ENCODE measurements around the gene ZBTB20.

Gene ZBTB20

DNA sequence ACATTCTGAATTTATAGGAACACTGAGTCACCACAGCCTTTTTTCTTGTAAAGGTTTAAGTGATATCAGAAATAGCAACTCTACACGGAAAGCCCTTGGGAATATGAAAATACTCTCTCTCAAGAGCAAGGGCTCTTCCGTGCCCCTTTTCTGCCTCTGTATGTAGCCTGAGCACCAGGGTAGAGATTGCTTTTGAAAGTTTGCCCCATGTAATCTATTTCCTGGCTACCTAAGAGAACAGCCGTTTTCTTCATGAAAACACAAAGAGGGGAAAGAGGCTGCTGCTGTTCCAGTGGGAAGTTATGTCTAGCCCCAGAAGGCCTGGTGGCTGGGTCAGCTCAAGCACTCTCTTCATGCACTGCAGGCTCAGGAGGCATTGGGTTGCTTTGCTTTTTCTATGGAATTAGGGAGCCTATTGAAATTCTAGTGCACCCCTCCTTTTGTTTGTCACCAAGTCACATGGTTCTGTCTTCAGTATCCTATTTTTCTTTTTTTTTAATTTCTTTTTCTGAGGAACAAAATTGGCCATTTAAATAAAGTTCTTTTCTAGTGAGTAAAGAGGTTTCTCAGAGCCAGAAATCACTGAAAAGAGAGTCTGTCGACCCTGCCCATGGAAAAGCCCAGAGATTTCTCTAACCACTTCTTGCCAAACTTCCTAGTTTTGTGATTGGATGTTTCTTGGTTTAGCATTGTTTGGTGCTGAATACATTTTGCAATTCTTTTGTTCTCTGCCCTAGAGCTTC is 813.7 kb downstream of the ZBTB20 start:
- DNase-seq (ENCODE audit: low read depth in 2 of 2) = no peak

DNA sequence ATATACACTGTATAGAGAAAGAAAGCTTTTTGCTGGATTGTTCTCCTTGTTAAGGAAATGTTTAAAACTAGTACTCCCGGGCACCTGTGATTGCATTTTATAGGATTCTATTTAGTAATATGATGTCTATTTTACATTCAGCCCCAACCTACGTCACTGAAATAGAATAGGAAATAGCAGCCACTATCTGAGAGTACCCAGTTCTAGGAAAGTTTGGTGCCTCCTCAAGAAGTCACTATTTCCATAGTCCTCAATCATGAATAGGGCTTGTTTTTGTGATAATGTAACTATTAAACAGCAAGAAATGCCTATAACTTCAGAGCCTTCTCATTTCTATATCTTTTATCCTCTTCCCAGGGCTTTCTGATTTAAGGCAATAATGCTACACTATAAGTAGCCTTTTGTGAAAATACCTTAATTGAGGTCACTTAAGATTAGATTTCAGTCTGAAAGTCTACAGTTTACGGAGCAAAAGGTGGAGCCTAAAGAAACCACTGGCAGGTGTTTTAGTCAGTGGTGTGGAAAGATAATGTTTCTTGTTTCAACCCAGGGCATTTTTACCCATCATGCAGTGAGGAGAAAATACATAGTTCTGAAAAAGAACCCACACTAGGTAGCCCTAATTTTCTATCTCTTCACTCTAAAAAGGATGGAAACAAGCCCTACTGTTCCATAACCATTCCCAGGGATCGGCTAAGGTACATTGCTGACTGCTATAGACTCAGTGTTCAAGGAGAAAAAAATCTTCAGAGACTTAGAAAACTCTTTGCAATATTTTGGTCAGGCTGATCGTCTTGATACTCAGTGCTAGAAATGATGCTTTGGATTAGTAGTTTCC is 814.5 kb downstream of the ZBTB20 start:
- DNase-seq (ENCODE audit: low read depth in 2 of 2) = no peak

DNA sequence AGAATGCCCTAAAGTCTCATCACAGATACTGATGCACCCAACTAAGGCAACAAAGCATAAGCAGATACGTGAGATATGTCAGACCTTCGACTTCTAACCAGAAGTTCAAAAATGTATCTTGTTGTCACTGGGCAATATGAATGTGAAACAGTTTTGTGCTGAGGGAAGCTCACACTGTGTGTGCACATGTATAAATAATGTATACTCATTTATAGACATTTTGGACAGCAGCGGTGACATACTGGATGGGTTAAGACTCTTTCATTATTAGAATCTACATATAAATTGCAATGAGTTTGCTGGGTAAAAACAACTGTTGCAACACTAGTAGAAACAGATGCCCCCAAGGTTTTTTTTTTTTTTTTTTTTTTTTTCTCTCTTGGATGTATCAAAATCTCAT is 815.4 kb downstream of the ZBTB20 start:
- no peak for DNase-seq (ENCODE audit: low read depth in 2 of 2)

DNA sequence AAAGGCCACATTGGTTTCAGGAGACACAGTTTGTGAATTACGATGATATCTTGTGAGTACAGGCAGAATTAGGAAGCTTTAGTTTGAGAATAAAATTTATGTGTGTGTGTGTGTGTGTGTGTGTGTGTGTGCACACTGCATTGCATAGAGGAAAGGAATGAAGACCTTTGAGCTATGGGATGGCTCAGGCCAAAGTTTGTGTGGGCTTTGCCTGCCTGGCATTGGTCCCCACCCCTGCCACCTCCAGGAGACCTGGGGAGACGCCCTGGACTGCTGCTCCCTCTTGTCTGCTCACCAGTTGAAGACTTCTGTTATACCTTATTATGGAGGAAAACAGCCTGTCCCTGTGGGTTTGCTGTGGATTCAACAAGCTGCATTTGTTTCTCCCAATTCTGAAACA is 816.1 kb downstream of the ZBTB20 start:
- DNase-seq (ENCODE audit: low read depth in 2 of 2) = no peak

DNA sequence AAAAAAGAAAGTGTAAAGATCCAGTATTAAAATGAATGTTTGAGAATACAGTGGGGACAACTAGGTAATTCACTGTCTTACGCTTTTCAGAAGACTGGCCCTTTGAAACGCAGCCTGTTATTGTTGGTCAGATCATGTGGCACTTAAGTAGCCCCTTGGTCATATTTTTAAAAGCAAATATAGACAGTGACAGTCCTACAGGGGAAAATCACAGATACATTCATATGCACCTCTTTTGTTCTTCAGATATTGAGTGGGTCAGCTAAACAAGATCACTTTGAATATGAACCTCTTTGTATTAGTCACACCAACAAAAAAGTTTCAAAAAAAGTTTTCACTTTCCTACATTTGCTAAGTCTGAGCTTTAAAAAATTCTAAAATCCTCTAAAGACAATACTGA is 817.3 kb downstream of the ZBTB20 start:
- DNase-seq (ENCODE audit: low read depth in 2 of 2) = no peak

DNA sequence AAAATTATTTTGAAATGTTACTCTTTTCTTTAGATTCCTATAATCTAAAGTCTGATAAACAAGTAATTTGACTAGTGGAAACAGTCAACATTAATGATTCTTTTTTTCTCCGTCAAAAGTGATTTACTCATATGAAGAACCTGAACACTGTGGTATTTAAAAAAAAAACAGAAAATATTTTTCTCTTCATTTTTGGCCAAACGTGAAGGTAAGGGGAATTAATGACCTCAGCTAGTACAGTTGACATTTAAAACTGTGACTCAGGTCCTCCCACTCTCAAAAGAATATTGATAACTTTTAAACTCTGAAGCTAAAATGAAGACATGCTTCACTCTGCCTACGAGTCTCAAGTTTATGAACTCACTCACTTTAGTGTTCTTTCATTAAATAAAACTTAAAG is 818.7 kb downstream of the ZBTB20 start:
- DNase-seq (ENCODE audit: low read depth in 2 of 2) = no peak

DNA sequence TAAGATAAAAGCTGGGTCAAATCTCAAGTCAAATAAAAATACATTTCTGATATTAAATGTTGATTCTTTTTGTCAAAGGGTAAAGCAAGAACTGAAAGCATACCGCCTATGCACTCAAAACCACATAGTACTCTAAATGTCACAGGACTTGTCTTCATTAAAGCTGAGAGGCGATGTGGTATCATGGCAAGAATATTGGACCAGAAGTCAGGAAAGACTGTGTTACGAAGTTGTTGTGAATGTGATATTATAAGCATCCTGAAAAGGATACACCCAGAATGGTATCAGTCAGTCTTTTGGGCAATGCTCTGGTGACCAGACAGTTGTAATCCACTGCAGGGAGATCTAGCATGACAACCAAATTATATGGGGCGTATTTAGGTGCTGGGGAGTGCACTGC is 819.4 kb downstream of the ZBTB20 start:
- DNase-seq (ENCODE audit: low read depth in 2 of 2) = no peak

DNA sequence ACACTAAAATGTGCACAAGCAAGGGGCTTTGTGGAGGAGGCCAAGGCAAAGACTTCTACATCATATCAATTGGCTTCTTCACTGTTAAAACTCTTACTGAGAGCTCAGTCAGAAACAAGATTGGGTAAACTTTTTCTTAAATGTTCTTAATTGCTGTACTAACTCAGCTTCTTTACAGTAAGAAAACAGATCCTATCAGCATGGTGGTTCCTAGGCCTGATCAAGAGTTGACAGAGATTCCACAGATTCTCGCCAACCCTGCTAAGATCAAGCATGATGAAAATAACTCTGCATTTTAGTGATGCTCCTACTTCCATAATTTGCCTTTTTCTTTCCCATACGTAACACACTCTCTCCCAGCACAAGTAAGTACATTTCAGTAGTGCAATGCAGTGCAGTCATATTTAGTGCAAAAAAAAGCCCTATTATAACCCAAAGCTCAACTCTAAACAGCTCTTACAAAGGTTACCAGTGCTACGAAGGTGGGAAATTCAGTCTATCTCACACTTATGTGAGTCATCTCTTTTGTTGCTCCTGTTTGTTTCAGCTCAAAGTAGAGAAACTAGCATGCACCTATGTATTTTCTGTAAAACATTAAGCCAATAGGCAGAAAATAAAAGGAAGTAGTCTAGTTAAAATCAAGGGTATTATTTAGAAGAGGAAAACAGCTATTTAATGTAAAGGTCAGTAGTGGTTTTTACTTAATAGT is 823.4 kb downstream of the ZBTB20 start:
- DNase-seq (ENCODE audit: low read depth in 2 of 2) = no peak

DNA sequence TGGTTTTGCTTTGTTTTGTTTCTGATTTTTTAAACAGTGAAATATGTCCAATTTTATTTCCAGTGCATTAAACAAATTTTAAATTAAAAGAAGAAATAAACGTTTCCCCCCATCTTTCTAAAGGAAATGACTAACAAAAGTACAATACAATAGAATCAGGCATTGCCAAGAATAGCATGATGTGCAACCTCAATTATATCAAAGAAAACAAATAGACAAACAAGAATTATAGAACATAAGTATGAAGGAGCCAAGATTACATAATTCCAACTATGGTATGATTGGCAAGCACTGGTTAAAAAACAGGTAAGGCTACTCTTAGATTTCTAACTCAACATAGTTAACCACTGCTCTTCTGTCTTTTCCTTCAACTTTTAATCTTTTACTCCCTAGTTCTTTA is 826.8 kb downstream of the ZBTB20 start:
- DNase-seq (ENCODE audit: low read depth in 2 of 2) = no peak

DNA sequence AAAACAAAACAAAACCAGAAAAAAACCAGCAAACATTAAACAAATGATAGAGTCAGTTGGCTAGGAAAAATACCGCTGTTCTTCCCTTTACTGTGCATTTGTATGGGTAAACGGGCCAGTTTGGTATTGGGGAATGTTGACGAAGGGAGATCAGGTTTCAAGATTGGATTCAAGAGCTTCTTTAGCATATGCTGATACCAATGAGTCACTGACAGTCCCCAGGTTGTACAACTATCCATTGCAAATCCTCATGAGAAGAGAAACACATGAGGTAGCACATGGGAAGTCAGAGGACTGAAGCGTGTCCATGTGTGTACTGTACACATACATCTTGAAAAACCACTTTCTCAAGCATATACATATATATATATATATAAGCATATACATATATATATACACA is 827.6 kb downstream of the ZBTB20 start:
- peak; percentile 14 to 23 for DNase-seq (ENCODE audit: low read depth in 2 of 2)

DNA sequence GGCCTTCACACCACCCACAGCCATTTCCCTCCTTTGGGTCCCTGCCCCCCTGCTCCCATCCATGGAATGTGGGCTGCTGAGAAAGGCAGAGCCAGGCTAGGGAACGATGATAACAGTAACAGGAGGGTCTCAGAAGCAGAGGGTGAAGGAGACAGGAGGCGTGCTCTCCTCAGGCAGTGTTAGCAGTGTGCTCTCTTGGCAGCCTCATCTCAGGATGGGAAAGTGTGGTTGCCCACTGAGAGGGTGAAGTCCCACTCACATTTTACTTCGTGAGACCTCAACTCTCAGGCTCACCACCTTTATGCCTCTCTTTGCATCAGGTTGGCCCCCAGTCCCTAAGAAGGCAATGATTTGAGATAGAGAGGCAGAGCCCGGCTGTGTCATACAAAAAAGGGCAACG is 828.8 kb downstream of the ZBTB20 start:
- no peak for DNase-seq (ENCODE audit: low read depth in 2 of 2)

DNA sequence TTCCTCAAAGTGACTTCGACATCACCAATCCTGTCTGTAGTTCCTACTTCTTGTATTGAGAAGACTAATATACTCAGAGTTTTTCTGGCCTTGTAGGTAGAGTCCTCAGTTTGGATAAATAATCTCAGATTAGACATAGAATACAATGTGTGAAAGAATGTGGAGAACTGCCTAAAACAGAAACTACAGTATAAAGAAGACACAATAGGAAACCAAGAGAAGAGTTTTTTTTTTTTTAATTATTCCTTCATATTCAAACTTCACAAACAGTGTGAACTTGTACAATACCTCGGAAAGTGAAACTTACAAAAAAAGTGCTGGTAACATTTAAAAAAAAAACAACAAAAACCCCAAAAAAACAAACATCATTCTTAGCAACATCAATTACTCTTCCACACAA is 832.8 kb downstream of the ZBTB20 start:
- no peak for DNase-seq (ENCODE audit: low read depth in 2 of 2)

DNA sequence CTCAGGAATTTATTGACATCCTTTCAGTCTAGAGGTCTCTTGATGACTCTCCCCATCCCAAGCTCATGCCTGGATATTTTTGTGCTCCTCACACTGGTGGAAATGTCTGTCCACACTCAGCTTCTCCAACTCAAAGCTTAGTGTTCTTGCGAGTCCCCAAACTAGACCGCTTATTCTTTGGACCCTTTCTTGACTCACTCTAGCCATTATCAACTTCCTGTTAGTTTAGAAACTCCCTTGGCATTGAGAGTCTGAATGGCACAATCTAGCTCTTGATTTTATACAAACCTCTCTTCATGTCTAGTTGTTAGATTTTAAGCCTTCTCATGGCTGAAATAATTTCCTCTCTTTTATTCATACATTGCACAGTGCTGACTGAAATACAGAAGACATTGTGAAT is 833.7 kb downstream of the ZBTB20 start:
- no peak for DNase-seq (ENCODE audit: low read depth in 2 of 2)

DNA sequence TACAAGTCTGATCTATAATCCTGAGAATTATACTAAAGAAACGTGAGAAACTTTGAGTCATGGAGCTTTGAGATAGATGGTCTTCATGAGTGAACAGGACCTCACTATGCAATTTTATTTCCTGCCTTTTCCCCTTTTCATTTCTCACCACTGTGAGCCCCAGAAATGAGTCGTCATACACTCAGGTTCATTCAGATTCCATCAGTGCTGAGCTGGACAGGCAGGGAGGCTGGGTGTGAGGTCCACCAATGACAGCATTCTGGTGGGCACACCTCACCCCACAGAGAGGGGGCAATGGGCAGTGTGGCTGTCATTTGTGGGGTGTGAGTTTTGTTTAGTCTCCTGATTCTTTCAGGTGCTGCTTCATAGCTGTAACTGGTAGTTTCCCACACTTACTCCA is 836.4 kb downstream of the ZBTB20 start:
- no peak for DNase-seq (ENCODE audit: low read depth in 2 of 2)

DNA sequence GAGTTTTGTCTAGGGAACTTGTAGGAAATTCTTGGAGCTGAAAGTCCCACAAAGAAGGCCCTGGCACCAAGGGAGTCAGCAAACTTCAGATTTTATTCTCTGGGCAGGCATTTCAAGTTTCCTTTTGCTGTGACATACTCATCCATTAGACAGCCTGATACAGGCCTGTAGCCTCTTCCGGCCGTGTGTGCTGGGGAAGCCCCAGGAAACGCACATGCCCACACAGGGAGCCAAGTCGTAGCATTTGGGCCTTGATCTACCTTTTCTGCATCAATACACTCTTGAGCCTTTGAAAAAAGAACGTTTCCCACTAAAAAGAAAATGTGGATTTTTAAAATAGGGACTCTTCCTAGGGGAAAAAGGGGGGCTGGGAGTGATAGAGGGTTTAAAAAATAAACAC is 838.3 kb downstream of the ZBTB20 start:
- no peak for DNase-seq (ENCODE audit: low read depth in 2 of 2)

DNA sequence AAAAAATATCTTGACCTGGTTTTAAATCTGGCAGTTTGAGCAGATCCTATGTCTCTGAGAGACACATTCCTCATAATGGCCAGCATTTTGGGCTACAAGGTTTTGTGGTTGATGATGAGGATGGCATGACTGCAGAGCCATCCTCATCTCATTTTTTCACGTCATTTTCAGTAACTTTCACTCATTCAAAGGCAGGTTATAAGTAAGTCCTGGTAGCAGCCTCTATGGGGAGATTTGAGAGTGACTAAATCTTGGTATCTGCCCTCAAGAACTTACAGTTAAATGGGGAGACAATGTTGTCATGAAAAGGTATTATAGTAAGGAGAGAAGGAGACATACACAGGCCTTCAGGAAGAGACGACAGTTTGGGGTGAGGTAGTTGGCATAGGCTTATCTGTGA is 838.7 kb downstream of the ZBTB20 start:
- no peak for DNase-seq (ENCODE audit: low read depth in 2 of 2)

DNA sequence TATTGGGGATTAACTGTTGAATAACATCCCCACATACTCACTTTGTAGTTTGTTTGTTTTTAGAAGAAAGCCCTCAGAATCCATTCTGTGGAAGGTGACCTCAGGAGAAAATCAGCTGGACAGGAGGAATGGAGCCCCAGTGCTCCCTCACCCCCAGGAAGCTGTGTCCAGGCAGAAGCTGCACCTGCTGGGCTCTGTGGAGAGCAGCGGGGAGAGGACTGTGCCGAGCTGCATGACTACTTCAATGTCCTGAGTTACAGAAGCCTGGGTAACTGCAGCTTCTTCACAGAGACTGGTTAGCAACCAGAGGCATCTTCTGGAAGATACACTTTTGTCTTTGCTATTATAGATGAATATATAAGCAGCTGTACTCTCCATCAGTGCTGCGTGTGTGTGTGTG is 839.3 kb downstream of the ZBTB20 start:
- DNase-seq (ENCODE audit: low read depth in 2 of 2) = no peak

DNA sequence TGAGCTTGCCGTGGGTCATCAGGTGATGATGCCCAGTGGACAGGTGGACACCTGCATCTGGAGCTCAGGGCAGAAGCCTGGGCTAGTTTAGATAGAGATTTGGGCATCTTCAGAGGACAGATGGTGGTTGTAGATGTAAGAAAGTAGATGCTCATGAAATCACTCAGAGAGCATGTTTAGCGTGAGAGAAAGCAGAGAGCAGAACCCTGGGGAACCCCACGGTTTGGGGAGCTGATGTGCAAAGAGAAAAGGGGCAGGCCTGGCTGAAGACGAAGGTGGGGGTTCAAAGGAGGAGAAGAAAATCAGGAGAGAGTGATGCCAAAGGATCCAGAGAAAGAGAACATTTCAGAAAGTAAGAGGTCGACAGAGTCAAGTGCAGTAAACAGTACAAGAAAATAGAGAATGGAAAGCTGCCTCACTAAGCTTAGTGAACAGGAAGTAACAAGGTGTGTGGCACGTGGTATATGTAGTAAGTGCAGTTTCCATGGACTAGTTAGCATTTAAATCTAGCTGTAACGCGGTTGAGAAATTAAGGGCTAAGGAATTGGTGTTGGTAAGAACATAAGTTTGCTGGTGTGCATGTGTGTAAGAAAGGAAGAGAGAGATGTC is 839.8 kb downstream of the ZBTB20 start:
- no peak for DNase-seq (ENCODE audit: low read depth in 2 of 2)

DNA sequence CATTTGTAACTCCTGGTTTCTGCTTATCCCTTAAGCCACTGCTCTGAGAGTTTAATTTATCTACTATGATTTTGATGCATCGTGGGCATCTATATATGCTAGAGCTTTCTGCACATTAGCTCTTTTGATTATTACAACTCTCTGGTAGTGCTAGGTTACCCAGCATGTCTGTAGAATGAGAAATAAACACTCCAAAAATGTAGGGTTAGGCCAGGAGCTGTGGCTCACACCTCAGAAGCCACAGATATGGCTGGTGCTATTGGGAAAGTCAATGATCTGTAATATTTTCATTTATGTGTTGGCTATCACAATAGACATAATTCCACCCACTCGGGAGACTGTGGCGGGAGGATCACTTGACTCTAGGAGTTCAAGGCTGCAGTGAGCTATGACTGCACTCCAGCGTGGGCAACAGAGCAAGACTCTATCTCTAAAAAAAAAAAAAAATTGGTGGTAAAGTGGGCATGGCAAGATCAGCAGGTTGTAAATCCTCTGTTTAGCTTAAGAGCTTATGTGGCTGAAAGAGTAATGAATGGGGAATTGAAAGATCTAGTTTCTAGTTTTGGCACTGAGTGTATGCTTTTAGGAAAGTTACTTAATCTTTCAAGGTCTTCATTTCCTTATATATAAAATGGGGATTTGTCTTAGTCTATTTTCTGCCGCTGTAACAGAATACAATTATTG is 847.0 kb downstream of the ZBTB20 start:
- DNase-seq (ENCODE audit: low read depth in 2 of 2) = no peak

DNA sequence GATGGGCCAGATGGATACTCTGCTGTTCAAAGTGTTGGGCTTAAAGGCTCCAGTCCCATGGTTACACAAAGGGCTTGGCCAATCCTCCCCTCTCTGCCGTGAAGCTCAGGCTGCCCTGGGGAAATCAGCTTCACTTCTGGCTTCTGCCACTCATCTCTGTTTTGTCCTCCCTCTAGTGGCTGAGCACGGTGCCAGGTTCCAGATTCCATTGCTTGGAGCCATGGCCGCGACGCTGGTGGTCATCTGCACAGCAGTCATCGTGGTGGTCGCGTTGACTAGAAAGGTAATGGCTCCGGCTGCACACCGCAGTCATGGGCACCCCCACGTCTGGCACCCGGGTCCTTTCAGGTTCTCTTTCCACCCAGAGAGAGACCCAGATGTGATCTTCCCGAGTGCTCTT is 847.7 kb downstream of the ZBTB20 start:
- no peak for DNase-seq (ENCODE audit: low read depth in 2 of 2)

DNA sequence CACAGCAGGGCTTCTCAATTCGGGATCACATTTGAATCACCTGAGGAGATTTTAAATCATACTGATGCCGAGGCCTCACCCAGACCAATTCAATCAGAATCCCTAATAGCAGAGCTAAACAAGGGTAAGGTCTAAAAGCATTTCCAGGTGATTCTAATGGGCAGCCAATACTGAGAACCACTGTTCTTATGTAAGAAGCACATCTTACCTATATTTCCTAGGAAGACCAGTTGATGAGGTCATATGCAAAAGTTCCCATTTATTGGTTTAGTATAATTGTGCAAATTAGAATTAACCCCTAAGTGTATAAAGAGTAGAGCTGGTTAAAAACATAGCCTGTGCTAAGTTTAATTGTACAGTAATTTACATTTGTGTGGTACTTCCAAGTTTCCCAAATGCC is 851.1 kb downstream of the ZBTB20 start:
- DNase-seq (ENCODE audit: low read depth in 2 of 2) = no peak

All from fibroblast of skin of left biceps (primary cell).